Fibroblast of lung (primary cell): Measurements from ENCODE around the gene INTS14.

ENCODE experiments used
- EZH2 ChIP-seq: IDR thresholded peaks from 2 replicates; pipeline ENCODE4 v1.5.1; 2012; ENCODE audit warnings: low read length, control low read depth, mild to moderate bottlenecking; ENCODE audit errors: missing control alignments
- TF ChIP-seq, protein P1 (sequence below), 2 donors: IDR thresholded peaks in 1 of 2; conservative IDR thresholded peaks in 1 of 2; 1 replicate in 1 of 2; 2 replicates in 1 of 2; pipeline ENCODE4 v1.5.1; 2011 to 2012; ENCODE audit warnings: low read length in 2 of 2, control low read depth in 1 of 2, inconsistent platforms in 1 of 2, low read depth in 1 of 2, mild to moderate bottlenecking in 1 of 2

DNA sequence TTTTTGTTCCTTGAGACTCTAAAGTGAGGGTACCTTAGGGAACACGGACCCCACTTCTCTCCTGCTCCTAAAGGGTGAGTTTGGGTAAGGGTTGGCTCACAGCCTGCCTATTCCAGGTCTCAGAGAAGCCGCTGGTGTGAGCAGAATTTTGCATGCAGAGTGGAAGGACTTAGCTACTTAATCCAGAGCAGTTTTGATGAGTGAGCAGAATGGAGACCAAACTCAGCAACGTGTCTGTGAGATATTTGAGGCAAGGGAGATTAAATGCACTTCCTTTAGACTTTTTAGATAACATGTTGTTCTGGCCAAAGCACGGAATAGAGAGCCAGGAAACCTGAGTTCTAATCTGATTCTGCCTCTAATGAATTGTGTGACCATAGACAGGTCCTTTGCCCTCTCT lies 15.9 kb upstream of the INTS14 start:
- TF ChIP-seq, protein P1, sequence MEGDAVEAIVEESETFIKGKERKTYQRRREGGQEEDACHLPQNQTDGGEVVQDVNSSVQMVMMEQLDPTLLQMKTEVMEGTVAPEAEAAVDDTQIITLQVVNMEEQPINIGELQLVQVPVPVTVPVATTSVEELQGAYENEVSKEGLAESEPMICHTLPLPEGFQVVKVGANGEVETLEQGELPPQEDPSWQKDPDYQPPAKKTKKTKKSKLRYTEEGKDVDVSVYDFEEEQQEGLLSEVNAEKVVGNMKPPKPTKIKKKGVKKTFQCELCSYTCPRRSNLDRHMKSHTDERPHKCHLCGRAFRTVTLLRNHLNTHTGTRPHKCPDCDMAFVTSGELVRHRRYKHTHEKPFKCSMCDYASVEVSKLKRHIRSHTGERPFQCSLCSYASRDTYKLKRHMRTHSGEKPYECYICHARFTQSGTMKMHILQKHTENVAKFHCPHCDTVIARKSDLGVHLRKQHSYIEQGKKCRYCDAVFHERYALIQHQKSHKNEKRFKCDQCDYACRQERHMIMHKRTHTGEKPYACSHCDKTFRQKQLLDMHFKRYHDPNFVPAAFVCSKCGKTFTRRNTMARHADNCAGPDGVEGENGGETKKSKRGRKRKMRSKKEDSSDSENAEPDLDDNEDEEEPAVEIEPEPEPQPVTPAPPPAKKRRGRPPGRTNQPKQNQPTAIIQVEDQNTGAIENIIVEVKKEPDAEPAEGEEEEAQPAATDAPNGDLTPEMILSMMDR (conservative IDR thresholded peaks at IDR 0.05 in 1 of 2, IDR thresholded peaks at IDR 0.05 in 1 of 2; ENCODE audit: low read depth in 1 of 2, low read length in 2 of 2) = no peak
- no peak for TF ChIP-seq EZH2
